Putamen (tissue), 1 donor: ENCODE results near the gene ADARB2.

ENCODE experiments used
- DNase-seq: peaks from one replicate; pipeline ENCODE4 v3.0.0-alpha.2; 2016; ENCODE audit warnings: low spot score

ADARB2 gene

DNA sequence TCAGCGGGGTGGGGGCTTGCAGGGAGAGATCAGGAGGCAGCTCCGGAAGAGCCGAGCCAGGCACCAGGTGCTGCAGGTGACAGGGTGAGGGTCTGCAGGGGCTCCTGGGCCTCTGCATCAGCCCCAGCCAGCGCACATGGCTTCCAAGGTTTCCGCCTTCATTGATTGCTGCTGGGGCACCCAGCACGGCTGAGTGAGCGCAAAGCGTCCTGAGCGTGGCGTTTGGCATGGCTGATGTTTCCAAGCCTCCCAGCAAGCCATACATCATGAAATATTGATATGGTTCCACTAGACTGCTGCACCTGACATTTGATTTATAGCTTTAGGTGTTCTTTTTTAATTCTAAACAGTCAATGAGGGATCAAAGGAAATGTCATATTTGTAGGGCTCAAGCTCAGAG, 422.1 kb downstream of the ADARB2 start:
- no peak for DNase-seq

DNA sequence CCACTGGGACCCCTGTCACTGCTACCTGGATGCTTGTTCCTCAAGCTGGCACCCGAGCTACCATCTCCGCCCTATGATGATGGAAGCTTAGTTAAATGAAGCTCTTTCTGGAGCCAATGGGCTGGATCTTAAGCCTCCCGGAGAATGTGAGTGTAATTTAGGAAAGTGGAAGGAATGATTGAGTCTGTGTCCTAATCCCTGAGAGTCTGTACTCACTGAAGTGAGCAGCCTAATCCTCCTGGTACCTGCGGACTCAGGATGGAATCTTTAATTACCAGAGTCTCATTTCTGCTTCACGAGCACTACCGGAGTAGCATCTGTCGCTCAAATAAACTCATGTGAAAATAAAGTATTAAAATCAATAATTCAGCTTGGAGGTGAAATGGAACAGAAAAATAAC, 425.6 kb downstream of the ADARB2 start:
- no peak for DNase-seq

DNA sequence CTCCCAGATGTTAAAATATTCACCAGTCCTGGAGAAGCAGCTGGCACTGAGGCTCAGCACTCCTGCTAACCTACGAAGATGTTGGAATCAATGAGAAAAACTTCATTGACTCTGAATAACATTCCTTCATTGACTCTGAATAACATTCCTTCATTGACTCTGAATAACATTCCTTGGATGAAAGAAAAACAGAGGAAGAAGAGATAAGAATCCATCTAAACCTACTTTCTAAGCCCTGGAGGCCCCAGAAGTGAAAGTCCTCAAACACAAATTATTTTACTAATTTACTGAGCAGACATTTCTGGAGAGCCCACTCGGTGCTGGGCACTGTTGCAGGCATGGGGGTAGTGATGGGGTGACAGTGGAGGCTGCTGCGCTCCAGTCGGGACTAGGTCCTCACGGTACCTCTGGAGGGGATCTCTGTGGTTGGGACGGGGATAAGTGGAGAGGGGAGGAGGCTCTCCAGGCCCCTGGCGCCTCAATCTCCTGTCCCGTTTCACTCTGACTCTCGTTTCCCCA, 427.0 kb downstream of the ADARB2 start:
- no peak for DNase-seq

DNA sequence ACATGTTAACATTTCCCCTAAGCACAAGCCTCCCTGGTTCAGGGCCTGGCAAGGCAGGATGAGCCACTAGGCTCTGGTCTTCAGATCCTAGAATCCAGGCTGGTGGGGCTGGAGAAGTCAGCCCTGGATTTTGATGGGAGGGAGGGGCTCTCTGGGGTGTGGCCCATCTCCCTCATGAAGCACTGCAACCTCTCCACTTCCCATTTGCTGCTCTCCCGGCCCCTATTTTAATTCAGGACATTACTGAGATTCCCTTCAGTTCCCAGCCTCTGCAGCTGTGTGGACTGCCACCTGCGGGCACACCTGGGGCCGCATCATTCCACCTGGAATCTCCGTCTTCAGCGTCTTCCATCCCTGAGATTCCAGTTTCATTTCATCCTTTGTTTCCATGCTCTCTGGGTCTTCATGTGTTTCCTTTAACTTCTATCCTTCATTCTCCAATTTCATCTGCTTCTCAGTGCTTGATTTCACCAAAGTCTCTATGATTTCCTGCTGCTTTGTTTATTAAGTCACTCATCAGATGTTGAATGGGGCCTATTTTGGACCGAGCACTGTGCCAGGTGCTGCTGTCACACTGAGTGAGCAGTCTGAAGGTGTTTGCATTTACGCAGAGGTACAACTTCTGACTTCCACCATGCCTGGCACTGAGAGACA, 427.6 kb downstream of the ADARB2 start:
- DNase-seq: no peak

DNA sequence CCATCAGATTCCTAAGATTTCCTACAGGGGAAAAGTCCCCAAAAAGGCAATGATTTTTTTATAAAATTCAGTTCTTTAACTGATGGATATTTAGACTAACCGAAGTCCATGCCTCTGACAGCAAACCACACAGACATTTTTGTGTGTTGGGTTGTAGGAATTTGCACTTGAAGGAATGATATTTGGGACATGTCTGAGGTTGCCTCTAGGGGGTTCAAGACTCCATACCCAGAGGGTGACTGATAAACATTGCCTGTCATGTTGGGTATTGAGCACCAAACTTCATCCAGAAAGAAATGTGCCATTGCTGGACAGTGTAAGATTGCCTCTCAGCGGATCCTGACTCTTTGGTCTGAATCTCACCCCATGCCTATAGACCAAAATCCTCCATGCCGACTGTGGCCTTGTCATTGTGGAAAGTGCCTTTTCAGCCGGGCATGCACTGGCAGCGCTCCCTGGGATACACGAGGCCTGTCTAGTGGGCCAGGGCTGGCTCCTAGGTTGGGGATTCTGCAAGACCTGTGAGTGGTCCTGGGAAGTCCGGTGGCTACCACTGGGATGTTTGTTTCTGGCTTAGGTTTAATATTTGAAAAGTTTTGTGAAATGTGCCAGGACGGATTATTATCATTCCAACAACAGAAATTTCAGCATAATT, 428.2 kb downstream of the ADARB2 start:
- no peak for DNase-seq

DNA sequence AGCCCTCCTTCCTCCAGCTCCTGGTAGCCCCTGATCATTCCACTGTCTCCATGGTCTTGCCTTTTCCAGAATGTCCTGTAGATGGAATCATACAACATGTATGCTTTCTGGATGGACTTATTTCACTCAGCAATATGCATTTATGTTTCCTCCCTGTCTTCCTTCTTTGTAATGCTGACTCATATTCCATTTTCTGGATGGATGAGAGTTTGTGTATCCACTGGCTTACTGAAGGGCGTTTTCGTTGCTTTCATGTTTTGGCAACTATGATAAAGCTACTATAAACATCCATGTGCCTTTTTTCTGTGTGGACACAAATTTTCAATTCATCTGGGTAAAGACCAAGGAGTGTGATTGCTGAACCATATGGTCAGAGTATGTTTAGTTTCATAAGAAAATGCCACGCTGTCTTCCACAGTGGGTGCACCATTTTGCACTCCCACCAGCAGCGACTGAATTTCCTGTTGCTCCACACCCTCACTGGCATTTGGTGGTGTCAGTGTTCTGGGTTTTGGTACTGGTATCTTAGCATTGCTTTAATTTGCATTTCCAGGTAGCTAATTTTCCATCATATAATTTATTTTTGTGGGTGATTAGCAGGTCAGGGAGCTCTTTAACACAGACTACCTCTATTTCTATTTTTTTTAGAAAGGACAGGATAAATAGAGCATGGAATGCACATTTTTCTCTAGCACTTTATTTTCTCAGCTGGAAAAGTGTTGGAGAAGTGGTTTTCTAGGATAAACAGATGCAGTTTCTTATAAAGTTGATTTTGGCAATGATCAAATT, 429.0 kb downstream of the ADARB2 start:
- DNase-seq: no peak

DNA sequence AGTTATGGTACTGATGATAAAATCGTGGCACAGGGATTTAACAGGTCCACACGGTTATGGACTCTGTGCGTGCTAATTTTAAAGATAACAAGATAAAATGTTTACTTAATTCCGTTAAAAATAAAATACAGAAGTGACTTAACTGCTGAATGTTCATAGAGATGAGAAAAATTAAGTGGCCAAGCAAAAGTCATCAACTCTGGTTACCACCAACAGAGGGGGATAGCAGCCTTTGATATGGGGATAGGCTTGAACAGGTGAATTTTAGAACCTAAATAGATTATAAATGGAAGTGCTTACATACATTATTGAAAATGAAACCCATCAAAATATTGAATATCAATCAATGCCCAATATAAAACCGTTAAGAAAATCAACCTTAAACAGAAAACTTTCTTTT, 436.2 kb downstream of the ADARB2 start:
- no peak for DNase-seq

DNA sequence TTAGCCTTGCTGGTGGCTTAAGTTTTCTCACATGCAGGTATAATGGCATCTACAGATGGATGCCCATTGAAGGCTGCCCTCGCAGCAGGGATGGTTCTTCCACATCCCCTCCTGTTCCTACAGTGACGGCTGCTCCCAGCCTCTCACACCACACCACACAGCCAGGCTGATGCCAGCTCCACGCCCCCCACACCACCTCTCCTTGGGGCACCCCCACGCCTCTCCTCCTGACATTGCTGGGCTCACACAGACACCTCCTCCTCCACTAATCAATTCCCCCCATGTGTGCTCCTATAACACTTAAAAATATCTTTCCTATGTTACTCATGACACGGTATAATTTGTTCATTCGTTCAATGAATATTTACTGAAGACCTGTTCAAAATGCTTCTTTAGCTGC, 437.1 kb downstream of the ADARB2 start:
- DNase-seq: no peak

DNA sequence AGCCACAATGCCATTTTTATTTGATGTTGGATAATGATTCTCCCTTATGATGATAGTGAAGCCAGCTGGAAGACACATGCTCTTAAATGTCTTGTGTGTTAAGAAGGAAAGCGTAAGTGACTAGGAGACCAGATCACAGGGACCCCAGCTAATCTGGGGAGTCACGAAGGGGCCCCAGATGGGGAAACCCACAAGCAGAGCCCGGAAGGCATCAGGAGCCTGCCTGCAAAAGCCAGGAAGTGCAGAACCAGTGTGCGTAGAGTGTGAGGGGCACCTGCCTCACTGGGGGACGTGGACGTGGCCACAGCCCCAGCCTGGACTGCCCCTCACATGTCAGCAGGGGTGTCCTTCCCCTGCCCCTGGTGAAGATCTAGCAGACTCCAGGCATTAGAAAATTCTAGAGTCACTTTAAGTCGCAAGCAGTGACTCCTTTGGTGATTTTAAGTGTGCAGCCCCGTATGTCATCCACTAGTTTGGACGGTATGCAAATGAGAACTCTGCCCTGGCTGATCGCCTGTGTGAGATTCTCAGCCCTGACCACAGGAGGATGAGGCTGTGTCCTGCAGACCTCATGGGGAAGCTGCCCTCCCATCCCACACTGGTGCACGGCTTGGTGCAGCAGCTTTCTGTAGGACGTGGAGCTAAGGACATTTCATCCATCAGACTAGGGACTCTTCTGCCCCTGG, 438.1 kb downstream of the ADARB2 start:
- no peak for DNase-seq

DNA sequence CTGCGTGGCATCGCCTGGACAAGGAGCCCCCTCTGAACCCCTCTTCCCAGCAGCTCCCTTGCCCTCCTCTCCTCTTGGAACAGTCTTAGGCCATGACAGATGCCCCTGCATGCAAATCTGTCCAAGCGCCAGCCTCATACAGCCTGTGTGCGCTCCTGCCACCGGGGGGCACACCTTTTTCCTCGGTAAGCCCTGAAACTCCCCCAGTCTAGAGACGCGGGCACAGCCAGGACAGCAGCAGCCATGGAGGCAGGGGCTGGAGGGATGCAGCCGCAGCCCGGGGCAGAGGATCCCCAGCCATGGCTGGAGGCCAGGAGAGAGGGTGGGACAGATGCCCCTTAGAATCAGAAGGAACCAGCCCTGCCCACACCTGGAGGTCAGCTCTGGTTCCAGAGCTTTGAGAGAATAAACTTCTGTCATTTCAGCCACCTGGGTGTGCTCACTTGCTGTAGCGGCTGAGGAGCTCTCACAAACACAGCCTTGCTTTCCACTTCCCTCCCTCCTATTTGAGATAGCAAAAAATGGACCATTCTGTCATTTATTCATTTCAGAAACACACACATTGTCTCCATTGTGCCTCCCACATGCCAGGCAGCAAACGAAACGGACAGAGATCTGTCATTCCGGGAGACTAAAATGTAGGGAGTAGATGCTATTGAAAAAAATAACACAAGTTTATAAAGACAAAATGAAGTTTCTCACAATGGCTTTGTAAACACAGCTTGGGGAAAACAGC, 439.6 kb downstream of the ADARB2 start:
- DNase-seq: peak; percentile 35

DNA sequence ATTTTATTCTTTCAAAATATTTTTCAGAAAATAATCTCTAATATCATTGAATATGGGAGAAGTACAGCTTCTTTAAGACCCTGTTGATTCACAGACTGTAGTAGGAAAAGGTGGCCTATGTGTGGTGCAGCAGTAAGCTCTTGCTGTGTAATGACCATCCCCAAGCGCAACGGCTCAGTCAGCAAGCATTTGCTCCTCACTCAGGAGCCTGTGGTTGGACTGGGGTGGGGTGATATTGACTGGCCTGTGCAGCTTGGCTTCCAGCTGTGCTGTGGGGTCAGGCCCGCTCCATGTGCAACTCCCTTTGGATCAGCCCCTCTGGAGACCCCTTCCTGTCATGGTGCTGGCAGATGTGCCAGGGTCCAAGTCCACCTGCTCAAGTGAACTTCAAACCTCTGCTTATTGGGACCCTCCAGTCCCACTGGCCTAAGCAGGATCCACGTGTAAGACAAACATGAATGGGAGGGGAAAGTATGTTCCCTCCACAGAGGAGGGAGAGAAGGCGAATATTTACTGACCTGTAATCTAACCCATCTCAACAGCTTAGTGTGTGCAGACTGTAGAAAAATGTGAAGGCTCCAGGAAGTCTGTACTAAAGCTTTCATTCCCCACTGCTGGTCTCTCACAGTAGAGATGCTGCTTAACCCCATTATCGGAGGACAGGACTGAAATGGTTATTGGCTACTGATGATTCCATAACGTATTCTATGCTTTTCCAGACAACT, 441.4 kb downstream of the ADARB2 start:
- no peak for DNase-seq

DNA sequence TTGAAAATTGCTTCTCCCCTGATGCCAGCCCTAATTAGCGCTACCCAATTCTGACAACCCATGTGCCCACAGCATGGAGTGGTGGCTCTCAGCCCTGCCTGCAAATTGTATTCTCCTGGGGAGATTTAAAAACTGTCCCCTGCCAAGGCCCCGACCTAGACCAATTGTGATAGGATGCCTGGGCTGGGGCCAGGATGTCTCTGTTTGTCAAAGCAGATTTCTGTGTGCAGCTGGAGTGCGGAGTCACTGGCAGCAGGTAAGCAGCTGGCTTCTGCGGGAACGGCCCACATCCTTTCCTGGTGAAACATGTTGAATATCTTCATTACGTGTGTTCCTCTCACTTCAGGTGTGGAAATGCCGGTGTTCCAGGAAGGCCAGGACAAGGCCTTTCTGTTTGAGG, 442.6 kb downstream of the ADARB2 start:
- no peak for DNase-seq

DNA sequence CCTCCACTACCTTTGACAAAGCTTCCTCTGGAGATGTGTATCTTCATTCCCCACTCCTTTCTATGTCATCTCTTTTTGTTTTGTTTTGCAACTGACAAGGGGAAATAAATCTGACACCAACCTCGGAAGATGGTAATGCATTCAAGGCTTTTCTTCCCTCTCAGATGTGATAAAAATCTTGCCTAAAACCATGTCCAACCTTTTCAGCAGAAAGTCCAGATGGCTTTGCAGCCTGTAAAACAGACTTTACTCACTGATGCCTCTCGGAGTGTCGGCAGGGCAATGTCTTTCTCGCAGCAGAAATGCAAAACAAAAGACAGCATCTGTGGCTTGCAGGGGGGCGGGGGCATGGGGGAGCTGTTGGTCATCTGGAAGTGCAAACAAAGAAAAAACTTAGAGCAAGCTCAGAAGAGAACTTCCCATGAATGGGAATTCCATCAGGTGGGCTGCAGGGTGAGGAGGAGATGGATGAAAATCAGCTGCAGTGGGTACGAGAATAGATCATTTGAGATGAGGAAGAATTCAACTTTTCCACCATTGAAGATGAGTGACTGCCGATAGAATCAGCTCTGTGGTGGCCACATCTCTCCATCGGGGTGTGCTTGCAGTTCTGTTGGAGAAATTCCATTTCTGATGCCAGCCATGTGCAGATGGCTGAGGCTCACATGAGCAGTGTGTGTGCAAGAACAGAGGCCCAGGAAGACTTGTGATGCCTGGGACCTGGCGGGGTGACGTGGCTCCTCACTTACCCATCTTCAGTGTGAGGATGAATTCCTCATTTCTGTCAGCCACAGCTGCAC, 443.5 kb downstream of the ADARB2 start:
- DNase-seq: peak; percentile 69

DNA sequence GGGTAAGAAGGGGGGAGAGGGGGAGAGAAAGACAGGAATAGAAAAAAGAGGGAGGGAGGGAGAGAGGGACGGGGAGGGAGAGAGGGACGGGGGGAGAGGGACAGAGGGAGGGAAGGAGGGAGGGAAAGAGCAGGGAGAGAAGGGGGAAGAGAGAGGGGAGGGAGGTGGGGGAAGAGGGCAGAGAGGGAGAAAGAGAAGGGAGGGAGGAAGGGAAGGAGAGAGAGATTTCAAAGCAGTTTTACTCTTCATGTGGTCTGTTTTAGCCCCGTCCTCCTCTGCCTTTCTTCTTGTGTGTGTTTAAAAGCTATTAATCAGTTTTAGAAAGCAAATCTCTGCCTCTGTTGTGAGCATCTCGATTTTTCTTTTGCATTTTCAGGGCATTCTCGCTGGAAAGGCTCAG, 444.2 kb downstream of the ADARB2 start:
- DNase-seq: no peak

DNA sequence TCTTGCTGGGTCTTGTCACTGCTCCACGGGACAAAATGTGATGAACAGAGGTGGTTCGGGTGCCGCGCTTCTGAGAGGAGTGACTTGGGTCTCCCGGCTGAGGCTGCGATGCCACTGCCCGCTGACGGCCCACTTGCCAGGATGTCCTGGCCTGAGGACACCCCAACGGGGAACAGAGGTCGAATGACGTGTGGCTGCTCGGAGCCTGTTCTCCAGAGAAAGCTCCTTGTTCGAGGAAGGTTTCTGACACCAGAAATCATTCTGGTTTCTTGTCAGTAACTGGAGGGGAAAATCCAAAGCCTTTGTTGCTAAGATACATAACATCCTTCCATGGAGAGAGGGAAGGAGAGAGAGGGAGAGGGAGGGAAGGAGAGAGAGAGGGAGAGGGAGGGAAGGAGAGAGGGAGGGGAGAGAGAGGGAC, 444.7 kb downstream of the ADARB2 start:
- DNase-seq: no peak

DNA sequence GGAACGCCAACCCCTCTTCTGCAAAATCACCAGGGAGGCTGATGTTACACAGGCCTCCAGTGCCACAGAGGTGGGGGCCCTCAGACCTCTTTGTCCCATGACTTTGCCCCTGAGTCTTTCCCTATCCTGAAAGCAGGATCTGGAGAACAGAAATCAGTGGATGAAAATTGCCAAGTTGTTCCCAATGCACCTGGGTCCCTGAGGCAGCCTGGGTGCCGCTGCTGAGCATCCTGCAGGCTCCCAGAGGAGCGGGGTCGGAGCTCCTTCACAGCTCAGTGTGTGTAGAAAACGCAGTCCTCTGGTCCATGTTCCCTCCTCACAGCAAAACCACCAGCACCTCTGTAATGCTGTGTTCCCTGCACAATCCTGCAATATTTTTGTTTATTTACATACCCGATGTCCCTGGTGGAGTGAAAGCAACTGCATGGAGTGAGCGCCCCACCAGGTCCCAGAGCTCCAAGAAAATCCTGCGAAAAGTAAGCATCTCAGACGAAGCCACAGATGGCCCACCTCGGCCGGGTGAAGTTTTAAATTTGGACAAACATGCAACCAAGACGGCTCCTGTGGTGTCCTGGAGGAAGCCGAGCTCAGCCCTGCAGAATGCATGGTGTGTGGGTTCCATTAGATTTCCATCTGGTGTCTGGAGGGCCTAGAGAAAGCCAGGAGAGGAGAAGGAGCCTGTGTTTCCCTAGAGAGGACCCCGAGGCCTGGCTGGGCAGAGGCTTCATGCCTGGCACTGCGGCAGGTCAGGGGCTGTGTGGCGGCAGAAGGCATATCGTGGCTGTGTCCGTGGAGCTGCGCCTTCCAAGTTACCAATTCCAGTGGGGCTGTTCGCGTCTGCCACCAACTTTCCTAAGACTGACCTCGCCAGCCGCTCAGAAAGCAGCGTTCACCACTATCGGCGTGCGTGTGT, 445.9 kb downstream of the ADARB2 start:
- DNase-seq: no peak

DNA sequence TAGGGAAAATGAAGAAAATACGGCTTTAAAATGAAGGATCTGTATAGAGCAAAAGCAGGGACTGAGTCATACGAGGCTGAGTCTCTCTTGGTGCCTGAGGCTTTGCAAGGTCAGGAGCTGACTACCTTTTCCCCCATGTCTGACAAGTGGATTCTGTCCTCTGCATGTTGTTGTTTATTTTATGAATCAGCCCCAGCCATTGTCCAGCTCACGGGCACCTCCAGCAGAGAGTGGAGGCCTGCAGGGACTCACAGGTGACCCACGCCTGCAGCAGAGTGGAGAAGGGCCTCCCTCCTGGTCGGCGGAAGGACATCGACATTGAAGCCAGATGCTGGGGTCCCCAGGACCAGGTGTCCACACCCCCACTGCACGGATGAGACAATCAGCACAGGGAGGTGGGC, 447.3 kb downstream of the ADARB2 start:
- no peak for DNase-seq

DNA sequence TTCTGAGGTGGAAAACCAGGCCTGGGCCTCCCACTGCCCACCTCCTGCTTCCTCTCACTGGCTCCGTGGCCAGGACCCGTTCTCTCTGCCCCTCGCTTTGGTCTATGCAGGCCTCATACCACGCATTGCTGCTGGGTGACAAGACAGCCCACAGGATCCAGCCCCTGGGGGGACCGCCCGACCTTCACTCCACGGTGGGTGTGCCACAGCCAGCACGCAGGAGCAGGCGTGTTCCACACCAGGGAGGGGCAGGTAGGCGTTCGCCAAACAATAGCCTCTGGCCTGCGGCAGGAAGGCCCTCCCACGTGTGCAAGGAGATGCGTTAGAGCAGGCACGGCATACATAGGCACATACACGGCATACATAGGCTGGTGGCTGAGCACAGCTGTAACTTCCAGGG, 447.7 kb downstream of the ADARB2 start:
- no peak for DNase-seq

DNA sequence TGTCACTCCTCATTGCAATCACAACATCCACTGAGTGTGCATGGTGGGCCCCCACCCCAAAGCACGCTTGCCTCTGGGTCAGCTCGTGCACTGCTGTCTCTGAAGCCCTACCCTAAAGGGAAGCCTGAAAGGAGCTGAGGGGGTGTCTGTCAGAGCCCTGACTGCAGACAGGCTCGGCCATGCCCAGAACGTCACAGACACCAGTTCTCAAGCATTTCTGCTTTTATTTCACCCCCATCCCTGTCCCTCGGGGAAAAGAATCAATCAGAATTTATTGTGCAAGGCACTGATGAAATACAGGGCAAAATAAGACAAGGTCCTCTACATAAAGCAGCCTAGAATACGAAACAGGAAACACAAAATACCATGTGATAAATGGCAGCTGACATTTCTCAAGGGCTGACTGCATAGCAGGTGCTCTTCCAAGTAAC, 449.3 kb downstream of the ADARB2 start:
- DNase-seq: no peak
